GM19099 (cell line): ENCODE measurements around the gene RASA3.

ENCODE experiments used
- POLR2A ChIP-seq: IDR thresholded peaks from 3 replicates; pipeline ENCODE4 v1.6.1; 2011; ENCODE audit warnings: low read depth; ENCODE audit not compliant: insufficient read length; ENCODE audit errors: extremely low read depth

RASA3 gene

GRCh38 chr13:114112231-114112825 lies 20.1 kb downstream of the RASA3 start:
- no peak for TF ChIP-seq POLR2A

GRCh38 chr13:114111577-114111976 lies 20.8 kb downstream of the RASA3 start:
- TF ChIP-seq POLR2A = no peak

- TF ChIP-seq POLR2A = no peak
These were observed 22.2 kb downstream of the RASA3 start for GRCh38 chr13:114110091-114110829.

- TF ChIP-seq POLR2A = no peak
These were observed 22.8 kb downstream of the RASA3 start for GRCh38 chr13:114109641-114110041.

- TF ChIP-seq POLR2A = no peak
These were observed 23.5 kb downstream of the RASA3 start for GRCh38 chr13:114108894-114109293.

GRCh38 chr13:114108141-114108761 lies 24.2 kb downstream of the RASA3 start:
- TF ChIP-seq POLR2A = no peak

- TF ChIP-seq POLR2A = no peak
These were observed 24.7 kb downstream of the RASA3 start for GRCh38 chr13:114107686-114108081.

GRCh38 chr13:114106991-114107685 lies 25.3 kb downstream of the RASA3 start:
- TF ChIP-seq POLR2A = no peak

- no peak for TF ChIP-seq POLR2A
These were observed 25.9 kb downstream of the RASA3 start for GRCh38 chr13:114106526-114106925.

GRCh38 chr13:114105521-114106225 lies 26.8 kb downstream of the RASA3 start:
- no peak for TF ChIP-seq POLR2A

- TF ChIP-seq POLR2A = no peak
These were observed 27.5 kb downstream of the RASA3 start for GRCh38 chr13:114104655-114105520.

GRCh38 chr13:114103801-114104654 lies 28.4 kb downstream of the RASA3 start:
- no peak for TF ChIP-seq POLR2A
